C4-2B (cell line): ENCODE measurements around the gene PRKACB.
A peak's percentile ranks its signal among the peaks of the same experiment; 100 is the strongest.

Experiments
- H3K27ac ChIP-seq: fragments of 450-650 bp; 2 replicates; pipeline ENCODE4 v1.5.1; 2017
- ZFX ChIP-seq: fragments of 450-650 bp; IDR thresholded peaks from 2 replicates; pipeline ENCODE4 v1.6.1; 2017
- TF ChIP-seq, protein P1 (sequence below): fragments of 450-650 bp; conservative IDR thresholded peaks from 2 replicates; pipeline ENCODE4 v1.5.1; 2017; ENCODE audit warnings: mild to moderate bottlenecking

The PRKACB gene

DNA sequence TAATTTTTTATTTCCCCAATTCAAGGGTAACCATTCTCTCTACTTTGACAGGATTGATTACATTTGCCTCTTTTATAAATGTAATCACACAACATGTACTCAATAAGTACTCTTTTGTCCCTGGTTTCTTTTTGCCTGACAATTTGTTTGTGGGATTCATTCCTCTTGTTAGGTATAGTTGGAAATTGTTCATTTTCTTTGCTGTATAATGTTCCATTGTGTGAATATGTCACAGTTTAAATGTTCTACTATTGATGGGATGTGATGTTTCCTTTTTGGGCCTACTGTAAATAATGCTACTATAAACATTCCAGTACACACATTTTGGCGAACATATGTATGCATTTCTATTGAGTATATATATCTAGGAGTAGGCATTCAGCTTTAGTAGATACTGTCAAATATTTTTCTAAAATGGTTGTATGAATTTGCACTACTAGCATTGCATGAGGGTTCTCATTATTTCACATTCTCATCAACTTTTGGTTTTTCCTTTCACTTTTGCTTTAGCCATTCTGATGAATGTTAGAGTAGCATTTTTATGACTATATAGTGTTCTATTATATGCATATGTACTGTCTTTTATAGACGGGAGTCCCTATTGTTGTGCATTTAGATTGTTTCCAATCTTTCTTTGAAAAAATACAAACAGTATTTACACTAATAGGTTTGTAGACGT, 35.0 kb upstream of the PRKACB start:
- H3K27ac ChIP-seq, result no peak overlapping the region
- TF ChIP-seq, protein P1, sequence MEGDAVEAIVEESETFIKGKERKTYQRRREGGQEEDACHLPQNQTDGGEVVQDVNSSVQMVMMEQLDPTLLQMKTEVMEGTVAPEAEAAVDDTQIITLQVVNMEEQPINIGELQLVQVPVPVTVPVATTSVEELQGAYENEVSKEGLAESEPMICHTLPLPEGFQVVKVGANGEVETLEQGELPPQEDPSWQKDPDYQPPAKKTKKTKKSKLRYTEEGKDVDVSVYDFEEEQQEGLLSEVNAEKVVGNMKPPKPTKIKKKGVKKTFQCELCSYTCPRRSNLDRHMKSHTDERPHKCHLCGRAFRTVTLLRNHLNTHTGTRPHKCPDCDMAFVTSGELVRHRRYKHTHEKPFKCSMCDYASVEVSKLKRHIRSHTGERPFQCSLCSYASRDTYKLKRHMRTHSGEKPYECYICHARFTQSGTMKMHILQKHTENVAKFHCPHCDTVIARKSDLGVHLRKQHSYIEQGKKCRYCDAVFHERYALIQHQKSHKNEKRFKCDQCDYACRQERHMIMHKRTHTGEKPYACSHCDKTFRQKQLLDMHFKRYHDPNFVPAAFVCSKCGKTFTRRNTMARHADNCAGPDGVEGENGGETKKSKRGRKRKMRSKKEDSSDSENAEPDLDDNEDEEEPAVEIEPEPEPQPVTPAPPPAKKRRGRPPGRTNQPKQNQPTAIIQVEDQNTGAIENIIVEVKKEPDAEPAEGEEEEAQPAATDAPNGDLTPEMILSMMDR, result no peak
- TF ChIP-seq ZFX, result no peak

DNA sequence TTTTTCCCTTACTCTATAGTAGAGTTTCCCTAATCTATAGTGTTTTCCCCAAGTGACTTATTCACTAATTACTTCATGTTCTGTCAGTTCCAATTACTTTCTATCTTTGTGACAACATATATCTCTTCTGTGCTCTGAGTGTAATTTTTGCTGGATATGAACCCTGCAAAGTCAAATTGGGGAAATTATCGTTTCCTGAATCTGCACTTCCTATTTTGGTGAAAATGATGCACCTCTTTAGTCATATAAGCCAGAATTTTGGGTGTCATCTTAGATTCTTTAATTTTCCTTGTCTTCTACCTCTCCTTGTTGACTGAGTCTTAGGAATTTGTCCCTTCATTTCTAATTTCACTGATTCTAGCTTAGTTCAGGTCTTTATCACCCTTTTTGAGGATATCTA, 33.4 kb upstream of the PRKACB start:
- TF ChIP-seq, protein P1, result no peak
- no peak for TF ChIP-seq ZFX
- H3K27ac ChIP-seq, result no peak overlapping the region

DNA sequence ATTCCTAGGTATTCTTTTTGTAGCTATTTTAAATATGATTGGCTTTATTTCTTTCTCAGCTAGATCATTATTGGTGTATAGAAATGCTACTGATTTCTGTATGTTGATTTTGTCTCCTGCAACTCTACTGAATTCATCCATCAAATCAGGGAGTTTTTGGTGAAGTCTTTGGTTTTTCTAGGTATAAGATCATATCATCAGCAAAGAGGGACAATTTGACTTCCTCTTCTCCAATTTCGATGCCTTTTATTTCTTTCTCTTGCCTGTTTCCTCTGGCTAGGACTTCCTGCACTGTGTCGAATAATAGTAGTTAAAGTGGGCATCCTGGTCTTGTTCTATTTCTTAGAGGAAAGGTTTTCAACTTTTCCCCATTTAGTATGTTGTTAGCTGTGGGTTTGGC, 27.5 kb upstream of the PRKACB start:
- no peak for TF ChIP-seq ZFX
- TF ChIP-seq, protein P1, result no peak
- no peak overlapping the region for H3K27ac ChIP-seq

DNA sequence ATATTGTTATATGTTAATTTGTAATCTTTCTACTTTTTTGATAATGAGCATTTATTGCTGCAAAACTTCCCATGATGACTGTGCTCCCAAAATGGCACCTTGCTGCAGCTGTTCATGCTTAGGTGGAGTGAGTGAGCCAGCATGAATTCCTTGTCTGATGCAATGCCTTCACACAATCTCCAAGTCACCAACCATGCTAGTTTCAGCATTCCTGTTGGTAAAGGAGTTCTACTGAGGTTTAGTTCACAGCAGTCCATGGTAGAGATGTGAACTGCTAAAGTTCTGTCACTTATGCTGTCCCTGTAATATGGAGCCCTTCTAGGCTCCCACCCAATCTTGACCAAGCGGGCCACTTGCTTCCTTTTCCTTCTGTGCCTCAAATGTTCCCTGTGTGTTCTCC, 26.2 kb upstream of the PRKACB start:
- H3K27ac ChIP-seq, result no peak overlapping the region
- TF ChIP-seq, protein P1, result no peak
- no peak for TF ChIP-seq ZFX

GRCh38 chr1:84121360-84121759, 22.7 kb upstream of the PRKACB start:
- no peak for TF ChIP-seq ZFX
- TF ChIP-seq, protein P1, result no peak
- no peak overlapping the region for H3K27ac ChIP-seq

GRCh38 chr1:84122780-84123382, 21.2 kb upstream of the PRKACB start:
- no peak overlapping the region for H3K27ac ChIP-seq
- TF ChIP-seq ZFX, result no peak
- TF ChIP-seq, protein P1, result peak; percentile 91

- no peak overlapping the region for H3K27ac ChIP-seq
- TF ChIP-seq, protein P1, result no peak
- no peak for TF ChIP-seq ZFX
Observed at GRCh38 chr1:84133479-84133878, 10.6 kb upstream of the PRKACB start.
